GM19324 (cell line): Measurements from ENCODE around the gene SEL1L3.
"Not testable (repeated sequence)": the region's sequence is repeated elsewhere in the genome, so short reads cannot be mapped to it uniquely, and the experiment has no call there.

ENCODE experiments used
- ATAC-seq: cut with Tn5 transposase; IDR thresholded peaks from one replicate; pipeline ENCODE4 v1.9.1; 2021; ENCODE audit warnings: mild to moderate bottlenecking, moderate library complexity; ENCODE audit not compliant: unreplicated experiment, low FRiP score

SEL1L3 gene

GRCh38 chr4:25879991-25880651 is 17.3 kb upstream of the SEL1L3 start:
- no peak for ATAC-seq

- ATAC-seq = no peak
These were observed 16.8 kb upstream of the SEL1L3 start for GRCh38 chr4:25879587-25879986.

GRCh38 chr4:25879091-25879584 is 16.4 kb upstream of the SEL1L3 start:
- no peak for ATAC-seq

GRCh38 chr4:25878676-25879075 is 15.9 kb upstream of the SEL1L3 start:
- ATAC-seq = no peak

GRCh38 chr4:25875281-25875745 is 12.5 kb upstream of the SEL1L3 start:
- ATAC-seq = peak; percentile 63

- peak; percentile 65 for ATAC-seq
These were observed 11.9 kb upstream of the SEL1L3 start for GRCh38 chr4:25874655-25875054.

- ATAC-seq = no peak
These were observed 10.9 kb upstream of the SEL1L3 start for GRCh38 chr4:25873632-25874129.

- ATAC-seq = no peak
These were observed 10.3 kb upstream of the SEL1L3 start for GRCh38 chr4:25872851-25873631.

- no peak for ATAC-seq
These were observed 7.3 kb upstream of the SEL1L3 start for GRCh38 chr4:25870081-25870480.

- no peak for ATAC-seq
These were observed 5.0 kb upstream of the SEL1L3 start for GRCh38 chr4:25867781-25868294.

- ATAC-seq = not testable (repeated sequence)
These were observed 3.6 kb upstream of the SEL1L3 start for GRCh38 chr4:25866401-25866800.

GRCh38 chr4:25865586-25865985 is 2.8 kb upstream of the SEL1L3 start:
- ATAC-seq = no peak

GRCh38 chr4:25863831-25864418 is 1.1 kb upstream of the SEL1L3 start:
- ATAC-seq = no peak

- no peak for ATAC-seq
These were observed 578 bp upstream of the SEL1L3 start for GRCh38 chr4:25863347-25863784.

GRCh38 chr4:25861951-25862410 is 807 bp downstream of the SEL1L3 start:
- peak; percentile 5 for ATAC-seq

GRCh38 chr4:25861280-25861950 is 1.4 kb downstream of the SEL1L3 start:
- ATAC-seq = no peak

- no peak for ATAC-seq
These were observed 2.1 kb downstream of the SEL1L3 start for GRCh38 chr4:25860586-25861279.

- peak; percentile 27 for ATAC-seq
These were observed 3.2 kb downstream of the SEL1L3 start for GRCh38 chr4:25859429-25860148.

- ATAC-seq = no peak
These were observed 4.9 kb downstream of the SEL1L3 start for GRCh38 chr4:25857851-25858400.
